ENCODE data around the gene CCDC116.
"Not testable (repeated sequence)": the region's sequence is repeated elsewhere in the genome, so short reads cannot be mapped to it uniquely, and the experiment has no call there.

CCDC116 gene

GRCh38 chr22:21641789-21642583 lies 9.4 kb downstream of the CCDC116 start, which contains the start of gene SDF2L1:
TSS of gene SDF2L1 (plus strand) at chr22:21642302. CDS start at chr22:21642337, 35 bp downstream.
- peak within 1 kb of the TSS; percentile 78 for H3K4me3 ChIP-seq (ENCODE audit: low read depth, low read length)
- TF ChIP-seq CTCF (IDR thresholded peaks at IDR 0.05; ENCODE audit: low read depth, low read length, missing control alignments): no peak
- peak; percentile 94 for DNase-seq (ENCODE audit: low read depth)

GRCh38 chr22:21642584-21643448 lies 10.3 kb downstream of the CCDC116 start:
- TF ChIP-seq CTCF (IDR thresholded peaks at IDR 0.05; ENCODE audit: low read depth, low read length, missing control alignments): peak; percentile 70
- DNase-seq (ENCODE audit: low read depth): no peak

GRCh38 chr22:21643533-21644357 lies 11.2 kb downstream of the CCDC116 start:
- no peak for DNase-seq (ENCODE audit: low read depth)
- H3K4me3 ChIP-seq (ENCODE audit: low read depth, low read length): peak overlapping the region; percentile 78
- TF ChIP-seq CTCF (IDR thresholded peaks at IDR 0.05; ENCODE audit: low read depth, low read length, missing control alignments): peak; percentile 43

More at GRCh38 chr22:21642584-21643448, 10.3 kb downstream of the CCDC116 start:
- peak overlapping the region; percentile 78 for H3K4me3 ChIP-seq (ENCODE audit: low read depth, low read length)

GRCh38 chr22:21645513-21645912 lies 13.0 kb downstream of the CCDC116 start:
- H3K4me3 ChIP-seq (ENCODE audit: low read depth, low read length); DNase-seq (ENCODE audit: low read depth): not testable (repeated sequence)

- no peak overlapping the region for H3K4me3 ChIP-seq (ENCODE audit: low read depth, low read length)
- TF ChIP-seq CTCF (IDR thresholded peaks at IDR 0.05; ENCODE audit: low read depth, low read length, missing control alignments): peak; percentile 91
- no peak for DNase-seq (ENCODE audit: low read depth)
Measured at GRCh38 chr22:21646608-21647590, 14.3 kb downstream of the CCDC116 start.

GRCh38 chr22:21650280-21650679 lies 17.7 kb downstream of the CCDC116 start:
- DNase-seq (ENCODE audit: low read depth): no peak
- TF ChIP-seq CTCF (IDR thresholded peaks at IDR 0.05; ENCODE audit: low read depth, low read length, missing control alignments): no peak
- H3K4me3 ChIP-seq (ENCODE audit: low read depth, low read length): no peak overlapping the region

Measured in GM12864 (cell line).